NCI-H1048 (cell line): ENCODE results near the gene FBXL13.

ENCODE experiments used
- DNase-seq: peaks from one replicate; lab custom pipeline; 2025; lab: John Stamatoyannopoulos, UW

FBXL13 gene

DNA sequence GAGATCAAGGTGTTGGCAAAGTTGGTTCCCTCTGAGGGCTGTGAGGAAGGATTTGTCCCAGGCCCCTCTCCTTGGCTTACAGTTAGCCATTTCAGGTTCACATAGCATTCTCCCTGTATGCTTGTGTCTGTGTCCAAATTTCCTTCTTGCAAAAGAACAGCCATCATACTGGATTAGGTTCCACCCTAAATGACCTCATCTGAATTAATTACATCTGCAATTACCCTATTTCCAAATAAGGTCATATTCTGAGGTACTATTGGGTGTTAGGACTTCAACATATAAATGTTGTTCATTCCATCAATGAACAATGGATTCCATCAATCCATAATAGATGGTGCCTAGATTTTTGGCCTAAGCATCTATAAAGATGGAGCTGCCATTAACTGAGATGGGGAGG, 178.0 kb downstream of the FBXL13 start:
- no peak for DNase-seq

DNA sequence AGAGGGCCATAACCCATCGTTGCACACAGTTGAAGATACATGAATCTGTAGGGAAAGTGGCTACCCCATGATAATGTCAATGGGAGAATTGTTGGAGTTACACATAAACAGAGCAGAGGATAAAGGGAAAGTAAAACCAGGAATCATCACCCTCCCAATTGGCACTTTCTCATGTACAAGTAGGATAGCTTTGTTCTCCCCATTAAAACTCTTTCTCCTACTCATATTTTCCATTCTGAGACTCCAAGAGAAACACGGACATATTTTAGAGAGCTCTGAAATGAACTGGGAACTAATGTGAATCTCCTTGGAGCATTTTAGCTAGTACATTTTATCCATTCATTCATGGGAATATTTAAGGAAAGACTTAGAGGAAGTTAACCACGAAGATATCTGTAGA, 179.0 kb downstream of the FBXL13 start:
- DNase-seq, result no peak

DNA sequence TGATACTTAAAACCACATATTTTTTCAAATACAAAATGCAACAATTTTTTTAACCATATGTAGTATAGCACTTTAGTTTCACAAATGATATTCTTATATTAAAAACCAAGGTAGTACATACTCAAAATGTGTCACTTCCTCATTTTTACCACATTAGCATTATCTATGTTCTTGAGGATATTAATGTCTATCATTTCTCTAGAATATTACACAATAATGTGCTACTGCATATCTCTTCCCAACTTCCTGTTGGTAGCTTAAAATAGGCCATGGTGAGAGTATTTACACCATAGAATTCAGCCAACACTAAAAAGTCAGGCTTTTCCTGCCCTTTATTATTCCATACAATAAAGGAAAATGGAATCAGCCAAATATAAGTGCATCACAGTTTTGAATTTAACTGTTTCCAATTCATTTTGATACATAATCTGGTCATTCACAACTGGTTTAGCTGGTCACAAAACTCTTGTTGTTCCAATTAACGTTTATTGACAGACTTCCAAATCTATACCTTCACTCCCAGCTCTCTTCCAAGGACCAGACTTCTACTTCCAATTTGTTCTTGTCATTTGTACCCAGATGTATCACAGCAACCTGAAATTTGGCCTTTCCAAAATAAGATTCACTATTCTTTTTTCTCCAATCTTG, 181.8 kb downstream of the FBXL13 start:
- no peak for DNase-seq

DNA sequence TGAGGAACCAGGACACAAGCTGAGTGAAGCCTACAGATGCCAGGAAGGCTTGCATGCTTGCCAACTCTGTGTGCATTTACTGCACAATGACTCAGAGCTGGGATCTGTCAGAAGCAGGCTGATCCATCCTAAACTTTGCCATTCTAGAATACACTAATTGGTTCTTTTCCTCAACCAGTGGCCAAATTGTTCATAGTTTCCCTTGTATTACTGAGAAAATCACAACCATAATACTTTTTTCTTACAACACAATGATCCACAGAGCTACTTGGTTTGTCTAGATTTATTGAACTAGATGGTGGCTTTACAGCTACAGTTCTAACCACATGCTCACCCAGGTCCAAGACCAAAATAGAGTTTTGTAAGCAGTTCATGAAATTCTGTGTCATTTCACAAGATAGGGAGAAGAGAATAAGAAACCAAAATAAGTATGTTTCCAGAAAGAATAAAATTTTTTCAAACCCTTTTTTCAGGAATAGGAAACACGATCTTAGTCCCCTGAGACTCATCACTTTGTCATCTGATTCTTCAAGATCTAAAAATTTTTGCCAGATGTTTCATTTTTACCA, 182.8 kb downstream of the FBXL13 start:
- DNase-seq, result no peak

DNA sequence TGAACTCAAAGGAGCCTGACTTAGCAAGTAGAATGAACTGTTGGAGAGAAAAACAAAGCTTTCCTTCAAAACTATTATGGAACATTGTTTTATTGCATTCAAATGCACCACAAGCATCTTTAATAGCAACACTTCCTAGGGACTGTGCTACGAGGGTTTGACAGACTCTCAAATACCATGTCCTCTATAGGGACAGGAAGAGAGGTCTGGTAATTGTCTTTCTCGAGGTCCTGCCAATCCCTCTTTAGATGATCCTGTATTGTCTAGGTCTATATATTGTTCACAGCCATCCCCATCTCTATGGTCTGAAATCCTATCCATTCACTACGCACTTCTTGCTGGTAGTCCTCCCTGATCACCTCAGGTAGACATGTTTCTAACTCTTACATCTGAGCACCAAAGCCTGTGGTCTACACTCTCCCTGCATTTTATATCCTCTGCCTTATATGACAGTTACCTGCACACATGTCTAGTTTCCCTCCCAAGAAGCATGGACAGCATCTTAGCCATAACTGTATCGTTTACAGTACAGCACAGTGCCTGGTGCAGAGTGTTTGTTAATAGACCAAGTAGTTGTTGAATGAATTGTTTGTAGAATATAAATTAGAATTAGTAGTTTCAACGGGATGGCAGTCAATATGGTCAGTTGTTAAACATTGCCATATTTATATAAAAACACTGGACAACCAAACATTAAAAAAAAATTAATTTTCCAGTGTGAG, 183.5 kb downstream of the FBXL13 start:
- DNase-seq, result no peak

DNA sequence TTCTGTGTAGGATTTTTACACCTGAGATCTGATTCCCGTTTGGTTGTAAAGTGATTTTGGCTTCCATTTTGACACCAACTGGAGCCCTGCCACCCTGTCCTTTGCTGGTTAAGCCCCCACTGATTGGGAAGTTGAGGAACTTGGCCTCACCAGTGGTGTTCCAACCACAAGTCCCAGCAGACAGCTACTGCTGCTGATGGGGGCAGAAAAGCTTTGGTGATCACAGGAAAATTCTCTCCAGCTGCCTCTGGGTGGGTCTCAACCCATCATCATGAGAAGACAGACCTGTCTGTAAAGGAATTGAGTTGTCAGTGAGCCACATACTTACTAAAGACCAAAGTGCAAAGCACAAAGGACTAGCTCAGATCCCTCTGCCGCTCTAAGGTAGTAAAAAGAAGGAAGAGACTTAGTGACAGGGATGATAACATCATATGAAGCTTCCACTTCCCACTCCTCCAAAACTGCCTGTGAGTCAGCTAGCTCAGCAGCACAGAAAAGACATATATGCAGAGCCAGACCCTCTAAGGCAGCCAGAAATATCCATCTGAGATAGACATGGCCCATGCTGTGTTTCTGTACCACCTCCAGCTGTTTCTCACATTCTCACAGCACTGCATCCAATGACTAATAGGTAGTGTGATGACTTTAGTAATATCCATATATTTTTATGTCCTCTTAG, 184.2 kb downstream of the FBXL13 start:
- DNase-seq, result no peak

DNA sequence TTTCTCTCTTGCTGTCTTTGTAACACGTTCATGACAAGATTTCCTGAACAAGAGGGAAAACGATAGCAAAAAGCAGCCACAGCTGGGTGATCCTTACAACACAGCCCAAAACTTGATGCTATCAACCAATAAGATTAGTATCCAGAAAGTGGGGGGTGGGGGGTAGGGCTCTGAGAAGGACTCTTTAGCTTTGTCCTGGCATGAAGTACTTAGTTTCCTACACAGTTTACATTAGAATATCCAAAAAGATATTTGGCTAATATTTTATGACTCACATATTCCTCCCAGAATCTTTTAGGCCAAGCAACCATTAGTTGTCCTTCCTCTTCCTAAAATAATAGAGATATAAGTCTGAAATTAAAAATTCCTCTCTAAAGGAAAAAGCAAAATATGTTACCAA, 184.7 kb downstream of the FBXL13 start:
- DNase-seq, result no peak

DNA sequence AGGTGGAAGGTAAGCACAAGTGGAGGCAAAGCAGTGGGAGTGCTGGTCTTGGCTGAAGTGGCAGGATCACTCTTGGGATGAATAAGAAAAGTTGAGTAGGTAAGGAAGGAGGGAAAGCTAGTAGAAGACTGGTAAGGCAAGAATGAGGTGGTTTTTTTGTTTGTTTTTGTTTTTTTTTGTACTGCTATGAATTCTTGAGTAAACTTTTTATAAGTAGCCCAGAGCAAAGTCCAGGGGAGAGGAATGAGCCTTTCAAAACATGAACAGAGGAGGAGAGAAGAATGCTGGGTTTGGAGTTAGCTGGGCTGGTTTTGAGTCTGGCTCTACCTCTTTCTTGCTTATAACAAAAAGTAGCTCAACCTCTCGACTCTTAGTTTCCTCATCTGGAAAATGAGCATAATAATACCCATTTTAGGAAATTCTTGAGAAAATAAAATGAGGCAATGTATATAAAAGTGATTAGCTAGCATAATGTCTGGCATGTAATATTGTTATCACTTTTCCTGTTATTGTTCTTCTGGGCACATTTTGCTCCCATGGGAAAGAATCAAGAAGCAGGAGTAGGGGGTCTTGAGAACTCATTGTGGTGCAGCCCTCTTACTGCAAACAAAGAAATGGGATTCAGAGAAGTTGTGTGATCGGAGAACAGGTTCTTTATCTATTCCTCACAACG, 185.9 kb downstream of the FBXL13 start:
- DNase-seq, result no peak

DNA sequence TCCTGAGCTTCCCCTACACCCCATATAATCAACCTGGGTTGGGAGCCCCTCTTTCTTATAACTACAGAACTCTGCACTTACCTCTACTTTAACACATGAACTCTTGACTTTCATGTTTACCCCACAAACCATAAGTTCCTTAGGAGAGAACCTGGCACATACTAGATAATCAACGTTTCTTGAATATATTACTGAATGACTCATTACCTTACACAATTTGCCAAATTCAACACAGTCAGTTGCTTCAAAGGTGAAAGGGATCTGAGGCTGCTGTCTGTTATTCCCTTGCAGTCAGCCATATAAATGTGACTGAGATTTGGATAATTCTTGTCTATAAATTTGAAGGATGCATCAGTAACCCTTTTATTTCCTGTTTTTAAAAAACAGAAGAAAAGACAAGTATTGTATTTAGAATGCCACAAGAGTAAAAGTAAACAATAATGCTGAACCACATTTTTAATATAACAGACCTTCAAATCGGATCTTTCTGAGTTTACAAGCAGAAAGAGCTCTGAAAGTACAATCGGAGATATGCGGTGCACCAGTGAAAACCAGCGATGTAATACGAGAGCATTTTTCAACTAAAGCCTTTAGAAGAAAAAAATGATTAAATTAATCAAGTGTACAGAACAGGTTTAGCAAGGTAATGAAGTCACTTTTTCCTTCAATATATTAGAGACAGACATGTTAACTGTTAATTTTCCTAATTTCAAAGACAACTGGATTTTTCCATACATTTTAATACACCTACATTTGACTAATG, 191.3 kb downstream of the FBXL13 start:
- no peak for DNase-seq

DNA sequence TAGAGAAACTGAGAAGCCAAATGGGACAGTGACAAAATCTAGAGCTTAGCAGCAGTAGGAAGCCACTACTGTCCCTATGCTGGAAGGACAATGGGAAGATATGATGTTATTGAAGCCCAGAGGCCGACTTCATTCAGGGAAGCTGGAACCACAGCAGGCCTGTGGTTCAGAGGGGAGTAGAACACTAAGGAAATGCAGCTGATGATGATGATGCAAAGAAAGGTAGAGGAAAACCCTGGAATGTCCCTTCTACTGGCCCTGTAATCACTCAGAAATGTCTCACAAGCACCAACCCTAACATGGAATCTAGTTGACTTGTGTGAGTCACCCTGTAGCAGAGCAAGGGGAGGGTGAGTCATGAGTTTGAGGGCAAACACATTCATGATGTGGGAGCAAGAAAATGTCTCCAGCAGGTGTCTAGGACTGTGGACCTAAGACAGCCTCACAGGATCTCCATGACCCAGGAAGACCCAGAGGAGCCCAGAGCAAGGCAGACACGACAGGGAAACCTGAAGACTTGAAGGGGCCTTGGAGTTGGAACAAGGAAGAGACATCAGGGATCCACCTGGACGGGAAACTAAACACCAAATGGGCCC, 198.8 kb downstream of the FBXL13 start:
- DNase-seq, result no peak

DNA sequence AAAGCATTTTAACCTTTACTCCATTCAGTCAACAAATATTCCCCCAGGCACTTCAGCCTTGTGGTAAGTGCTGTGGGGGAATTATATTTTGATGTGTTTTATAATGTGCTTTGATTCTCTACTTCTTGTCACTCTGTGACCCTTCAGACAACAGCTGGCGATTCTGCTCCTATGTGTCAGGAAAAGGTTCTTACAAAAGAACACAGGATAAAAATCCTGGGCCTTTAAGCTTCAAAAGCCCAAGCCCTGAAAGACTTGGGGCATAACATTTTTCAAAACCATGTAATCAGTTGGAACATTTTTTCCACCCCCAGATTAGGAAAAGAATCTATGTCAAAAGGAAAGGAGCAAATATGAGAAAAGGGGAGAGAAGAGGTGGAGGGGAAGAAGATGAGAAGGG, 199.6 kb downstream of the FBXL13 start:
- no peak for DNase-seq

DNA sequence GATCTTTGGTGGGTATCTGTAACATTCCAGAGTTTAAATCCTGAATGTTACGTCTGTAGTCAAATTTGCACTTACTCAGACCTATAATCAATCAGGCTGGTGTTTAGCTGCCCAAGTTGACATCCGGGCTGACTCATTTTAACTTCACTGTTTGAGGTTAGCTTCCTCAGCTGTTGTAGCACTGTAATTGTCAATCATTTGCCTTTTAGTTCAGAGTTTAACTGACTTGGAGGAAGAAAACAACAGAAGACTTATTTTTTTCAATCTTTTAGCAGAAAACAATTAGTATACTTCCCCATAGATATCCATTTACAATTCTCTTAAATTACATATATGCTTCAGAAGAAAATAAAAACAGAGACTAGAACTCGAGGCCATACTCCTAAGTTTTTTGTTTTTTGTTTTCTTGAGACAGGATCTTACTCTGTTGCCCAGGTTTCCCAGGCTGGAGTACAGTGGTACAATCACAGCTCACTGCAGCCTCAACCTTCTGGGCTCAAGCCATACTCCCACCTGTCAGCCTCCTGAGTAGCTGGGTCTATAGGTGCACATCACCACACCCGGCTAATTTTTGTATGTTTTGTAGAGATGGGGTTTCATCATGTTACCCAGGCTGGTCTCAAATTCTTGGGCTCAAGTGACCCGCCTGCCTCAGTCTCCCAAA, 200.3 kb downstream of the FBXL13 start:
- no peak for DNase-seq

DNA sequence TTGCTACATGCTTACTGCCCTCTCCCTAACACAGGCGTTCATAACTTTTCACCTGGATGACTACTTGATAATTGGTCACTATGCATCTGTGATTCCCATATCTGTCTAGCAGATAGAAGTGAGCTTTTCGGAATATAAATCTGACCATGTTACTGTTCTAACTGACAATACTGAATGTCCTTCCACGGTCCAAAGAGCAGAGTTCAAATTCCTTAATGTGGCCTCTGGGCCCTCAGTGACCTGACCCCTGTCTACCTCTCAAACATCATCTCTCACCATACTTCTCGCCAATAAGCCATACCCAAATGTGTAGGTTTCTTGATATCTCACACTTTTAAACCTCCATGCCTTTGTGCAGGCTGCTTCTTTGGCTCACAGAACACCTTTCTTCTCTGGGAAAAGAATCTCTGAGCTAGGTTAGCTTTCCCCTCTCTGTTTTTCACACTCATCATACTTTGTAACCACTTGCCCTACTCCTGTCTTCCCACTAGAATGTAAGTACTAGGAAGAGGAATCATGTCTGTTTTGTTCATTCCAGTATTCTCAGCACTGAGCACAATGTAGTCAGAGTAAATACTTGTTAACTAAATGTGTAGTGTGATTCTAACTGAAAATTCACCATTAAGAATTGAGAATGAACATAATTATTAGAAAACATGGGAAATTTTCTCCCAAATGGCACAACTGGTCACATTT, 201.0 kb downstream of the FBXL13 start:
- no peak for DNase-seq

DNA sequence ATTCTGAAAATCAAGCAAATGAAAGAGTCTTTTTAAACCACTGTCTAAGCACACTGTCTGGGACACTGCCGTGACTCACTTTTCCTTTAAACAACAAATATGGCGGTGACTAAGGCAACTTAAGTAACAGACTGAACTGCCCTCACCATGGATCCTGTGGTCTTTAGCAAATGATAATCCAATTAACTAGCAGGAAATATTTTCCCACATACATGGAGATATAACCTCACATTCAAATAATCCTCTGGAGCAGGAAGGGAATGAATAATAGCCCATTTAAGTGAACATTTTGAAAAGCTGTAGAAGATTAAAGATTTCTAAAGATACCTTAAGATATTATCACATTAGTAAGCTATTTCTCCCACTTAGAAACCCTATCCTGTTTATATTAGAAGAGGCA, 202.1 kb downstream of the FBXL13 start:
- DNase-seq, result no peak

DNA sequence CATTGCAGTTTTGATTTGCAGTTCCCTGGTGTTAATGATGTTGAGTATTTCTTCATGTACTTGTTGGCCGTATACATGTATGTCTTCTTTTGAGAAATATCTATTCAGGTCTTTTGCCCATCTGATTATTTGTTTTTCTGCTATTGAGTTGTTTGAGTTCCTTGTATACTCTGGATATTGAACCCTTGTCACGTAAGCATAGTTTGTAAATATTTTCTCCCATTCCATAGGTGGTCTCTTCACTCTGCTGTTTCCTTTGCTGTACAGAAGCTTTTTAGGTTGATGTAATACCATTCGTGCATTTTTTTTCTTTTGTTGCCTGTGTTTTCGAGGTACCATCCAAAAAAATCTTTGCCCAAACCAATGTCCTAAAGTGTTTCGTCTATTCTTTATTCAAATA, 205.4 kb downstream of the FBXL13 start:
- no peak for DNase-seq

DNA sequence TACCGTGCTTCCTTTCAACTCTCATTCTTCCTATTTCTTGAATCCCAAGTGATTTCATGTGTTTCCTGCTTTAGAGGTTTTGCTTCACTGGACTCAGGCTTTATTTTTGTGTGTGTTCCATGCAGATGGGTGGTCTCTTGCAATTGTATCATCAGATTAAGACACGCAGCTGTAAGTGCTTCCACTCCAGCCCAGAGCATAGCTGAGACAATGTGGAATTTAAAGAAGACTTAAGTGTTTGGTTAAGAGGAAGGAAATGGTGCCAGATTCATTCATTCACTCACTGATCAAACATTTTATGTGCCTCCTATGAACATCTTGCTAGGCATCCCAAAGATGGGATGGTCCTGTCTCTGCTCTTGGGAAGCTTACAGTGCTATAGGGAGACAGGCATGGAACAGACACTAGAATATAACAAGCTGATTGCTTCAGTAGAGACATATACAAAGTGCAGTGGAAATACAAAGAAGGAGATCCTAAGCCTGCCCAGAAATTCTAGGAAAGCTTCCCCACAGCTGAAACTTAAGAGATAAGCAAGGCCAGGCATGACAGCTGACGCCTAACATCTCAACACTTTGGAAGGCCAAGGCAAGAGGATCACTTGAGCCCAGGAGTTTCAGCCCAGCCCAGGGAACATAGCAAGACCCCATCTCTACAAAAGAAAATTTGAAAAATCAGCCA, 207.9 kb downstream of the FBXL13 start:
- DNase-seq, result no peak

DNA sequence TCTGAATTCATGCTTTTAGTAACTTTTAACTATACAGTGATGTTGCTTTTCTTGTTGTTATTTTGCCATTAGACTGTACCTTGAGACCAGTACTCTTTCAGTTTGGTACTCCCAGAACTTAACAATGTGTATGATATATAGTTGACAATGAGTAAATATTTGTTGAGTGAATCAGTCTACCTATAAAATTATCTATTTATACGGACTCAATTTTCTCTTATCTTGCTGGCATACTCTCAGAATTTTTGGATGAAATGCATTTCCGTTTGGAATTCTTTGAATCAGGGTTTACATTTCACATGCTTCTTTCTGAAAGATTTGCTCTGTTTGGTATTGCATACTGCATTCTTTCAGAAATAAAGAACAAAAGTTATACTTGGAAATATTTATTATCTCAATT, 209.6 kb downstream of the FBXL13 start:
- DNase-seq, result no peak

DNA sequence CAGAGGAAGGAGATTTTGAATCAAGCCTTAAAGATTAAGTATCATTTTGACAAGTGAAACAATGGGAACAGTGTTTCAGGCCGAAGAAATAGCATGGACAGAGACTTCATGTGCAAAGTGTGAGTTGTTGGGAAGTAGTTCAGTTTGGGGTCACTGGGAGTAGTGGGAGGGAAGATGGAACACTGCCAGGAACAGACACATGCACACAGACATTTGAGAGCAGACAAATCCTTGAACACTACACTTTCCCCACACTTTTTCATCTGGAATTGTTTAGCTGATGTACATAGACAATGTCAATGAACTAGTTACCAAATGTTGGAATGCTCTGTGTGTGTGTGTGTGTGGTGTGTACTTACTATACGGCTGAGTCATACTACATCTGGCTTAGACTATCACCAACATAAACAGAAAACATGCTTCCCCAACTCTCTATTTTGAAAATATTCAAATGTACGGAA, 214.2 kb downstream of the FBXL13 start:
- DNase-seq, result no peak

DNA sequence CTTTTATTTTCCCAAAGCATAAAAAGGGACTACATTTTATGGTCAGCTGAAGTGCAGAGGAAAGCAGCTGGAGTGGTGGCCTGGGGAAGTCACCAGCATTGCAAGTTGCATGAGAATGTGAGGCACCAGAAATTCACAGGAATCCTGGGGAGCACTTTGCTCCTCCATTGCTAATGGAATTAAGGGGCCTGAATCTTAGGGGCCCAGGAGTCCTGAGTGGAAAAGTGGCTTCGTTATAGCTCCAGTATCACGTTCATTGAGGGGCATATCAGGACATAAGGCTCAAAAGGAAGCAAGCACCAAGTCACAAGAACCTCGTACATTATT, 214.8 kb downstream of the FBXL13 start:
- no peak for DNase-seq
